ENCODE data around the gene SORCS2.

GRCh38 chr4:7672601-7673000, 480.3 kb downstream of the SORCS2 start:
- no peak for TF ChIP-seq FOXK2 (IDR thresholded peaks at IDR 0.05)
- no peak for TF ChIP-seq FOXA1 (IDR thresholded peaks at IDR 0.05)
- TF ChIP-seq NFRKB (IDR thresholded peaks at IDR 0.05): no peak
- no peak for TF ChIP-seq BHLHE40 (IDR thresholded peaks at IDR 0.05; ENCODE audit: borderline replicate concordance)
- TF ChIP-seq FOXM1 (IDR thresholded peaks at IDR 0.05; ENCODE audit: borderline replicate concordance): no peak
- TF ChIP-seq ELF4 (IDR thresholded peaks at IDR 0.05): no peak
- no peak for TF ChIP-seq TARDBP (IDR thresholded peaks at IDR 0.05)
- no peak for TF ChIP-seq HDGF (IDR thresholded peaks at IDR 0.05; ENCODE audit: borderline replicate concordance)
- no peak for TF ChIP-seq ZNF384 (IDR thresholded peaks at IDR 0.05)
- no peak for TF ChIP-seq SUZ12 (IDR thresholded peaks at IDR 0.05)
